NCI-H69 (cell line): ENCODE measurements around the gene SLC6A17.

Experiments
- DNase-seq: peaks from one replicate; lab custom pipeline; 2025; lab: John Stamatoyannopoulos, UW

Gene SLC6A17

DNA sequence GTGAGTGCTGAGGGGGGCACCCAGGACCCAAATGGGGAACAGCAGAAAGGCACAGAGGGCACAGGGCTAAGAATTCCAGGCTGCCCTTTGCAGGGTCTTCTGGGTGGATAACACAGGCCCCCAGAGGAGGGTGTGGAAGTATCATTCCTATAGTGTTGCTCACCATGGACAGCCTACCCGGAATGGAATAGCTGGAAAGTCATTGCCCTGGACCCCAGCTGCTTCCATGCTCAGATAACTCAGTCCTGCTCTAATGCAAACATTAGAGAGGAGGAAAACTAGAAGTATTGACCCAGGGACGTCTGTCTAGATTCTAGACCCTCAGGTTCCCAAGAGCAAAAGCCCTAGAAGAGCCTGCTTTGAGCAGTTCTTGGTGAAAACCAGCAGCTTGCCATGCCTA lies 24.7 kb downstream of the SLC6A17 start:
- no peak for DNase-seq

DNA sequence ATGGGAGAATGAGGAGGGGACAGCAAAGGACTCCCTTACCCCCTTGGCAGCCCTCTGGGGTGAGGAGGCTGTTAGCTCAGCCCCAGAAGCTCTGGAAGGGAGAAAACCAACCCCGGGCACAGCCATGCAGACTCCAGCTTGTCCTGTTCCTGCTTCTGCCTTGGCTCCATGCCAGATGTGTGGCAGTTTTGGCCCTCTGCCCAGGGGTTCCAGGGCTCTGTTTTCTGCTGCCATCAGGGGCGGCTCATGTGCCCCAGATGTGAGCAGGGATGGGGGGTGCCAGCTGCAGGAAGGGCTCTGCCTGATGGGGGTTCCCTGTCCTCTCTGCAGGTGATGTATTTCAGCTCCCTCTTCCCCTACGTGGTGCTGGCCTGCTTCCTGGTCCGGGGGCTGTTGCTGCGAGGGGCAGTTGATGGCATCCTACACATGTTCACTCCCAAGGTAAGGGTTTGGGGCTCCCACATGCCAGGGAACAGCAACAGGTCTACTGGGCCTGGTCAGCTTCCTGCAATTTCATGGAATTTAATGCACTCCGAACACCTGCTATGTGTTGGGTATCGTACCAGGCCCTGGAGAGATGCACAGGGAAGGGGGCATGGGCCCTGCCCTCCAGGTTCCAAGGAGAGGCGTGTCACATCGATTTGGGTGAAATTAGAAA lies 26.1 kb downstream of the SLC6A17 start:
- DNase-seq, result peak; percentile 84

DNA sequence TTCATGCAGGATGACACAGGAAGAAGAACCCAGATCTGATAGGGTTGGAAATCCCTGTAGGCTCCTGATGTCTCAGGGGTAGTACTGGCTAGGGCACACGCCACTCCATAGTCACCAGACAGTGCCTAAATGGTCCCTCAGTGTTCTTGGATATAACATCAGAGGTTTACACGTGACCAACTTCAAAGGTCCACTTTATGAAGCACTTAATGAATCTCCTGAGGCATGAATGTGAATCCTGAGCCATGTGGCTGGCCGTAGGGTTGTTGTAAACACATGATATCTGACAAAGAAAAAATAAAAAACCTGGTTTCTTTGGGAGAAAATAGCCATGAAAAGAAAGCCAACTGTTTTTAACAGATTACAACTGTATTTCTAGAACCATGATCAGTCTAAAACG lies 27.5 kb downstream of the SLC6A17 start:
- DNase-seq, result no peak

DNA sequence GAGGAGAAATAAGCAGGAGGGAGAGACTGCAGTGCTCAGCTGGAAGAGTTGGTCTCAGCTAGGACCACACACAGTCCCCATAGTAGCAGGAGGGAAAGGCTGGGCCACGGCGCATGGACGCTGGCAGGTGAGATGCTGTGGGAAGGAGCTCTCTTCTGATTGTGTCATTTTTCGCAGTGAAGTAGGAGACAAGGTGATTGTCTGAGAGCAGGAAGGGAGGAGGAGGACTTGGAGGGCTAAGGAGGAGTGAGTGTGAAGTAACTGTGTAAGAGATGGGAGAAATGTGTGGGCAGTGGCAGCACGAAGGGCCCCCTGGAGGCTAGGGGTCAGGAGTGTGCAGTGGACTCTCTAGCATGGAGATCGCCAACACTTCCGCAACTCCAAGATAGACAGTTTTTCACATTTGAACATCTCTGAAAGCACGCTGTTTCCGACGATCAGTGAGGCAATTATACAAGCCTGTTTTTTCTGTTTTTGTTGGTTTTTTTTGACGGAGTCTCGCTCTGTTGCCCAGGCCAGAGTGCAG lies 33.4 kb downstream of the SLC6A17 start:
- DNase-seq, result no peak

DNA sequence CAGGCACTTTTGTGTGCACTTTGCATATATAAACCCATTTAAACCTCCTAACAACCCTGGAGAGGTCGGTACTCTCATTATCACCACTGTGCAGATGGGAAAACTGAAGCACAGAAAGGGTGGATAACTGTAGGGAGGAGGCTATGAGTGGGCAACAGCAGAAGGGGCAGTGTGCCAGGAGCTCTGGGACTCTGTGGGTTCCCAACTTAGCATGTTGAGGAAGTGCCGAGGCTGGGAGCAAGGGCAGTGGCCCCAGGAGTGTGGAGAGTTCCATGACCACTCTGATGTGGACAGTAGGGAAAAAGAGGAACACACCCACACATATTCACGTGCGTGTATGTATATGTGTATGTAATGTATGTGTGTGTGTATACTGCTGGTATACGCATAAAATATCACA lies 34.2 kb downstream of the SLC6A17 start:
- DNase-seq, result no peak

DNA sequence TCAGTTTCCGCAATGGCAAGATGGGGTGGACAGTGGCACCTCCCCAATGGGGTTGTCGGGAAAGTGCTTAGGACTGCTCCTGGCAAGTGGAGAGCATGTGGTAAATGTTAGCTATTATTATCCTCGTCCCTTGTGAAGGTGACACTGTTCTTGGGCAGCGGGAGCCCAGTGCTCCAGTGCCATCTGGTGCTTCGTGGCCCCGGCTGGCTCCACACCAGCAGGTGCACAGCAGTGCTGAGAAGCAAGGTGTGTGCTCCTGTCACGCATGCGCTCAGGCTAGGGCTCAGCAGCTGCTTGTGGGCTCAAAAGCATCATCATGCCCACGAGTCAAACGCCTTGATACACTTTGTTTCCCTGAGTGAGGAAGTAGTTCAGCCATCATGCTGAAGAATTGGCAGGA lies 34.9 kb downstream of the SLC6A17 start:
- peak; percentile 92 for DNase-seq

DNA sequence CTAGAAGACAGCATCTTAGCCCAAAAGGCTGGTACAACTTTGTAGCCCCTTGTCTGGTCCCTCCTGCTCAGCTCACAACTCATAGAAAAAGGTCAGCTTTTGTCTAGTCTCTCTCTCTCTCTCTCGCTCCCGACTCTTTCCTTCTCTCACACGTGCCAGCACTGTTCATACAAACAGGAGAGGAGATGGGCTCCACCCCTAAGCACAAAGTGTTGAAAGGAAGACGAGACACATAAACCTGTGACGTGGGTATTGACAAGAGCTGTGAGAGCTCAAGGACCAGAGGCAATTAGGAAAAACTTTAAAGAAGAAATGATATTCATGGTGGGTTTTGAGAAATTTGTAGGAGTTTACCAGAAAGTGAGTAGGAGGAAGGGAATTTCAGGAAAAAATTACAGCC lies 36.3 kb downstream of the SLC6A17 start:
- DNase-seq, result peak; percentile 67

DNA sequence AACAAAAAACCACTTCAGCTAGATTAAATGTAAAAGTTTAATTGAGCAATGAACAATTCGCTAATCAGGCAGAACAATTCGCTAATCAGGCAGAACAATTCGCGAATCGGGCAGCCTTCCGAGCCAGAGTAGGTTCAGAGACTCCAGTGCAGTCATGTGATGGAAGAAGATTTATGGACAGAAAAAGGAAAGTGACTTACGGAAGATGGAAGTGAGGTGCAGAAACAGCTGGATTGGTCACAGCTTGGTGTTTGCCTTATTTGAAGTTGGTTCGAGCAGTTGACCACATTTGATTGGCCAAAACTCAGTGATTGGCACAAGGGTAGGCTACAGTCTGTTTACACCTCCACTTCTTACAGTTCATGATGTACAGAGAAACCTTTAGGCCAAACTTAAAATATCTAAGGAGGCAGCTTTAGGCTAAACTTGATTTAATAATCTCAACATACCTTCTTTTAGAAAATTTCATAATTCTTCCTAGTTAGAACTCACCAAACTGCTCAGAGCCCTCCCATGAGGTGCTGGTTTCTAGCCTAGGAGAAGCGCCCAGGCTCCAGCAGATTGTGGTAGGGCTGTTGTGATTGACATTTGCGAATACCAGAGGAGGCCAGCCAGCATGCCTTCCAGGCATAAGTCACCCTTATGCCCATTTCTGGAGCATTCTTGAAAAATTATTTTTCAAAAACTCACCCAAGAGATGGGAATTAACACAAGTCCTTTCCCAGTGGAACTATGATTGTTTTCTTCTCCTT lies 37.0 kb downstream of the SLC6A17 start:
- peak; percentile 67 for DNase-seq

DNA sequence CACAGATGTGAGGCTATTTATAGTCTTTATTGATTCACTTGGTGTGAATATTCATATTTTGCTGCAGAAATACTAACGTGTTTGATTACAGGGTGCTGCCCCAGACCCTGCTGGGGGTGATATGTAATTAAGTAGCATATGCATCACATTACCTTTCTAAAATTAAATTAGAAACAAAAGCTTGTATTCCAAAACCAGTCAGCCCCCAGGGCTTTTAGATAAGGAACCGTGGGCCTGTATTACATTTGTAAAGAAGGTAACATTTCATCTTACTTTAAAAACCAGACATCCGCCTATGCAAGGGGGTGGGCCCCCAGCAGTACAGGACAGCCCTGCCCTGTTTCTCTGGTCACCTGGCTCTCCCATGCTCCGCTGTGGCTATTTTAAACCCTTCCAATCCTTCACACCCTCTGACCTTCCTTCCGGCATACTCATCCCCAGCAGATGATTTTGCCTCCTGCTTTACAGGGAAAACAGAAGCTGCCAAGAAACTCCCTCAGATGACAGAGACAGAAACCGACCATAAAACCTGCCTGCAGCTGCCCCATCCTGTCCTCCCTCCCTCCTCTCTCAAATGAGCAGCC lies 37.8 kb downstream of the SLC6A17 start:
- peak; percentile 92 for DNase-seq

DNA sequence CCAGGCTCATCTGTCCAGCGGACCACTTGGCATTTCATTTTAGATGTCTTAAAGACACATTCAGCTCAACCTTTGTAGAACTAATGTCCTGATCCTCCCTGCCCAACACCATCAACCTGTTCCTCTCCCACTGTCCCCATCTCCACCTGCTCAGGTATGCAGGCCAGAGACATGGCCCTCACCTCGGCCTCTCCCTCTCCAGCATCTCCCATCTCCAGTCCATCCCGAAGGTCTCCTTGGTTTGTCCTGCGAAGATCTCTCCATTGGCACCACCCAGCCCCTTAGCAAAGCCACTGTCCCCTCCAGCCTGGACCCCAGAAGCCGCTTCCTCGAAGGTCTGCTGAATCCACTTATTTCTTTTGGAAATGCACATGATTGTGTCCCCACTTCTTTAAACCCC lies 38.9 kb downstream of the SLC6A17 start:
- no peak for DNase-seq

DNA sequence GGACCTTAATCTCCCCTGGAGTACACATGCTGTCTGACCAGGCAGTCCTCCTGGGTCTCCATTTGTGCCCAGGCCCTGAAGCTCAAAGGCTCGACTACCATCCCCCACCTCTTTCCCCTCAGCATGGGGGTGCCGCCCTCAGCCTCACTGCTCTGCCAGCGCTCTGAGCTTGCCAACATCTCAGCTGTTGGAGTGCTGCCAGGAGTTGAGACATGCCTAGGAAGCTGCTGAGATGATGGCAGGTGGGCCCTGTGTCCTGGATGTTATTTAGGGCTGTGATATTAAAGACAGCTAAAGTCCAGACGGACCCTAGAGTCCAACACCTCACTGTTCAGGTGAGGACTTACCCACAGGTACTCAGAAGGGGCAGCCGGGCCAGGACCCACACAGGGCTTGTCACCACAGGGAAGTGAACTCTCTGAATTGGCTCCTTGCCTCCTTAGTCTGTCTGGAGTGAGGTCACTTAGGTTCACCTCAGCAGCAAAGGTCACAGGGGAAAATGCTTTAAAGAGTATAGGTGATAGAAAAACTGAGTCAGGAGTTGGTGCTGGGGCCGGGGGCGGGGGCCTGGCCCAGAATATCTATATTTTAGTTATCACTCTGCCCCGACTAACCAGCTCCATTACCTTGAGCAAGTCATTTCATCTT lies 40.1 kb downstream of the SLC6A17 start:
- peak; percentile 92 for DNase-seq

DNA sequence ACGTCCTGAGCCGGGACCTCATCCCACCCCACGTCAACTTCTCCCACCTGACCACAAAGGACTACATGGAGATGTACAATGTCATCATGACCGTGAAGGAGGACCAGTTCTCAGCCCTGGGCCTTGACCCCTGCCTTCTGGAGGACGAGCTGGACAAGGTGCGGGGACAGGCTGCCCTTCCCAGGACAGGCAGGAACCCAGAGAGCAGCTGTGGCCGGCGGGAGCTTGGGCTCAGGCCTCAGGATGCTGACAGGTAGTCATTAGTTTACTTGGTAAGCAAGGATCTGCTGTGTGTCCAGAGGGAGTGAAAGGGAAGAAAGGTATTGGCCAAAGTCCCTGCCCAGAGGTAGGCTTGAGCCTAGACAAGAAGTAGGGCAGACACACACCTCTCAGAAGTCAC lies 42.2 kb downstream of the SLC6A17 start:
- no peak for DNase-seq

DNA sequence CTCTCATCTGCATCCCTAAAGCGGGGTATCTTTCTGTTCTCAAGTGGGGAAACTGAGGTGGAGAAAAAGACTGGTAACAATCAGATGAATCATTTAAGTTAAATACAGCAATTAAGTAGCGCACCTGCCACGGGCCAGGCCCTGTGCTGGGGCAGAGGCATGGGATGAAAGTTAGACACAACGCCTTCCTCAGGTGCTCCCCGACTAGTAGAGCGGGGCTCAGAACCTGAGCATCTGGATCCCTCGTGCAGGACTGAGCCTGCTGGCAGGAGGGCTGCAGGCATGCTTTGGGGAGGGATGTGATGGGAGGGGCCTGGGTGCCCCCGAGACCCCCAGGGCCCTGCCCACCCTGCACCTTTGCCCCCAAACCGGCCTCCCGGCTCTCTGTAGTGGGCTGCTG lies 44.9 kb downstream of the SLC6A17 start:
- DNase-seq, result no peak

DNA sequence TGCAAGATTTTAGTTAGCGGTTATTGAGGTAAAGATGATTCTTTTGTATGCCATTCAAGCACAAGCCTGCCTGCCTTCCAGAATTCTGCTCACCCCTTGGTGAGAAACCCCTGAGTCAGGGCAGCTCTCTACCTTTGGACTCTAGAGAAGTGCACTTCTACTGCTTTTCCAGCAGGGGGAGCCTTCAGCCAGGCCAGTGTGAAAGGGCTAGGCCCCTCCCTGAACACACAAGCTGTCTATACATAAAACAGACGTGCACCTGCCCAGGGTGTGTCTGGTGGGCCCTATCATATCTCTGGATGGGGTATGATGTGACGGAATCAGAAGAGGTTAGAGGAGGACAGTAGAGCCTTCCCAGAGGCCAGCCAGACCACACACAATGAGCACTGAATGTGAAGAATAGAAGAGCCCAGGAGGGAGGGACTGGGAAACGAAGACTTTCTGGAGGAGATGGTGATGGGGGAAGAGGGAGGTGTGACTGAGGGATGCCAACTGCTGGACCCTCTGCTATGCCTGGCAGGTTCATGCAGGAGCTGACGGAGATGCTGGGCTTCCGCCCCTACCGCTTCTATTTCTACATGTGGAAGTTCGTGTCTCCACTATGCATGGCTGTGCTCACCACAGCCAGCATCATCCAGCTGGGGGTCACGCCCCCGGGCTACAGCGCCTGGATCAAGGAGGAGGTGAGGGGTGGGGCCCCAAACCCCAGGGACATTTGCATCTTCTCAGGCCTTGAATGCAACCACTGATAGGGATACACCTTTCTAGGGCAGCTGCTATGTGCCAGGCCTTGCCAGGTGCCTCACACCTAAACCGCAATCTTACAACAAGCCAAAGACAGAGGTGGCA lies 46.8 kb downstream of the SLC6A17 start:
- DNase-seq, result peak; percentile 67

DNA sequence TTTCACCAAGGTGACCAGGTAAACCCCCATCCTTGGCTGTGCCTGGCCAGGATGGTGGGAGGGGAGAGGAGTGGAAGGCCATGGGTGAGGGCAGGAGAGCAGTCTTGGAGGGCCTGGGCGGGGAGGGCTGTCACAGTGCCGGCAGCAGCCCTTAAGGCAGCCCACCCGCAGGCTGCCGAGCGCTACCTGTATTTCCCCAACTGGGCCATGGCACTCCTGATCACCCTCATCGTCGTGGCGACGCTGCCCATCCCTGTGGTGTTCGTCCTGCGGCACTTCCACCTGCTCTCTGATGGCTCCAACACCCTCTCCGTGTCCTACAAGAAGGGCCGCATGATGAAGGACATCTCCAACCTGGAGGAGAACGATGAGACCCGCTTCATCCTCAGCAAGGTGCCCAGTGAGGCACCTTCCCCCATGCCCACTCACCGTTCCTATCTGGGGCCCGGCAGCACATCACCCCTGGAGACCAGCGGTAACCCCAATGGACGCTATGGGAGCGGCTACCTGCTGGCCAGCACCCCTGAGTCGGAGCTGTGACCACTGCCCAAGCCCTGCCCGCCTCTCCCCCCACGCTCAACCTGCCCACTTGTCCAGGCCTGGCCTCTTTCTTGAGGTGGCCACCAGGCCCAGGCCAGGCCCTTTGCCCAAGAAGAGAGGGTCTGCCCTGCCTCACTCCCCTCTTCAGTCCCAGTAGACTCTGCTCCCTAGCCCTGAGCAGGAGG lies 47.8 kb downstream of the SLC6A17 start:
- no peak for DNase-seq

DNA sequence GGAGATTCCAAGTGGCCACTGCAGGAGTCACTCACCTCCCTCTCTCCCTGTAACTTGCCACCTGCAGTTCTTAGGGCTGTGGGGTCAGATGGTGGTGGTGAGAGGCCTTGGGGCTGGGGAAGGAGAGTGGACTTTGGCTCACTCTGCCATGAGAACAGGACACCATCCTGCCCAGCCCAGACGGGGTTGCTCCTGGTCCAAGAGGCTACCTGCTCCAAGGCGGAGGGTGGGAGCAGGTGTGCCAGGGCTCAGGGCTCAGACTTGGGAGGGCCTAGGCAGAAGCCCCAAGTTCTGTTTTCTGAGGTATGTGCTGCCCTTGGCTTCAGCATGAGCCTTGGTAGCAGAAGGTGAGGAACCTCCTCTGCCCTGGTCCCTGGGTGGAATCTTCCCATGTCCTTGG lies 48.5 kb downstream of the SLC6A17 start:
- no peak for DNase-seq

DNA sequence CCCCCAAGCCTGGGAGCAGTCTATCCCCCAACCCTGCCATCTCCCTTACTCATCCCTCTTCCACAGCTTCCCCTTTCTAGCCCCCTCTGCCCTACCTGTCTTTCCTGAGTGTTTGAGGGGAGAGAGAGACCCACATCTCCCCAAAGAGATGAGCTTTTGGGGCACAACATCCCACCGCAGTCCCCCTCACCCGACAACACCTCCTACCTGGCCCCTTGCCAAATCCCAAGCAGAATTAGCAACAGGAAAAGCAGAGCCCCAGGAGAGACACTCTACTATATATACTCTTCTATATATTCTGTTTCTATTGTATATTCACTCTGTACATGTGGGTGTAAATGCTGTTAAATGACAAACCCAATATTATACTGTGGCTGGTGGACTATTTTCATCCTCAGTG lies 49.9 kb downstream of the SLC6A17 start:
- DNase-seq, result no peak

DNA sequence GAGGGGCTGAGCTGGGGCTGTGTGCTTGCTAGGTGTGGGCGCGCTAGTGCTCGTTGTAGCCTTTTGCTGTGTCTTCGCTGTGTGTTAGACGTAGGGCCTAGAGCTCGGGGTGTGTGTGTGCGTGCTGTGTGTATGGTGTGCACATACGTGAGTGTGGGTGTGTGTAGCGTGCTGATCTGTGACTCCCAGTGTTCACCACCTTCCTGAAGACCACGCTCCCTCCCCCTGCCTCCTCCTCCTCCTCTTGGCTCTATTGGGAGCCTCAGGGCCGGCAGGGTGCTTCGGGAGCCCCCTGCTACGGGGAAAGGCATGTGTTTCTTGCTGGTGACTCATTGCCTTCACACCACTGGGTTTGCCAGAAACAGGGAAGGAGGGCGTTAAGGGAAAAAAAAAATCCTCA lies 50.4 kb downstream of the SLC6A17 start:
- DNase-seq, result no peak

DNA sequence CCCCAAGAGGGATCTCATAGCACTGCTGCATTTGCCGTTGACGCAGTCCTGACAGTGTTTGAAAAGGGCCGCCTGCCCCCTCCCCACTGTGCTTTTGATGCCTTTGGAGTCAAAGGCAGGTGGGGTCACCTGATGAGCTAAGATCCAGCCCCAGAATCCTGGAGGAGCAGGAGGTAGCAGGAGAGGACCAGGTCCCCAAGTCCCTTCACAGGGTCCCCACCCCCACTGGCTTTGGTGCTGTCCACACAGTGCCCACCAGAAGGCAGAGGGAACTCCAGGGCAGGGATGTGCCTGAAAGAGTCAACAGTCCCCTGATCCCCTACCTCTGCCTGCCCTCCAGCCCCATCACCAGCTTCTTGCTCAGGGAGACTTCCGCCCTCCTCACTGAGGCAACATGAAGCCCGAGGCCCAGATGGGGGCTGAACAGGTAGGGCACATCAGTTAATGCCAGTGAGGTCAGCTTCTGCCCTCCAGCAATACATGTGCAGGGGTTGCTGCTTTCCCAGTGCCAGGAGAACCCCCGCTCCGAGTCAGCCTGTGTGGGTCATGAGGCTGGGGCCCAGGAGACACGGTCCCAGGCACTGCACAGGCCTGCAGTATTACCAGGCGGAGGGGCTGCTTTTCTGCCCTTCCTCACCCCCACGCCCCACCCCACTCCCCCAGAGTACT lies 51.0 kb downstream of the SLC6A17 start:
- DNase-seq, result peak; percentile 29

DNA sequence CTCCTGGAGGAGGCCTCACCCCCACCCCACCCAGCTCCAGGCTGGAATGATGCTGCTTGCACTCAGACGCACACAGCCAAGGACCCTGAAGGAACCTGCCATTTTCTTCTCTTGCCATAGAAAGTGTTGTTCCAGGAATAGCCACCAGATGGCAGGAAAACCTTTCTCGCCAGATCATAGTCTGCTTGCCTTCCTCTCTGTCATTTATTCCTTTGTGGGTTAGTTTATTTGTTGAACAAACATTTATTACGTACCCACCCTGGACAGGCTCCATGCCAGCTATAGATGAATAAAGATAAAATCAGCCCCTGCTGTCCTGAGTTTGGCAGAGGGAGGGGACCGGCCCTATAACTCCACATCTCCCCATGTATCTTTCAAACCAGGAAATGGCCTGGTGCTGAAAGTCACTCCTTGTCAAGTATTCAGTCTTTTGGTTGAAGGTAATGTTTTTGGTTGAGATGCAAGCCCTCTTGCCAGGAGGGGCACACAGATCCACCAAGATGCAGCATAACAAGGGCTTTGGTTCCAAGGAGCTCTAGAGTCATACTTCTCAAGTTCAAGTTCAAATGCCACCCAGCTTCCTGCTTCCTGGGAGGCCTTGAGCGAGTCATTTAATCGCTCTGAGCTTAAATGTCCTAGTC lies 52.8 kb downstream of the SLC6A17 start:
- peak; percentile 77 for DNase-seq
